HG02885 (cell line): ENCODE results near the gene CA6.
"Not testable (repeated sequence)": the region's sequence is repeated elsewhere in the genome, so short reads cannot be mapped to it uniquely, and the experiment has no call there.

Experiments used
- ATAC-seq: cut with Tn5 transposase; IDR thresholded peaks from one replicate; pipeline ENCODE4 v1.9.1; 2021; ENCODE audit warnings: mild to moderate bottlenecking; ENCODE audit not compliant: unreplicated experiment, poor library complexity

CA6 gene

DNA sequence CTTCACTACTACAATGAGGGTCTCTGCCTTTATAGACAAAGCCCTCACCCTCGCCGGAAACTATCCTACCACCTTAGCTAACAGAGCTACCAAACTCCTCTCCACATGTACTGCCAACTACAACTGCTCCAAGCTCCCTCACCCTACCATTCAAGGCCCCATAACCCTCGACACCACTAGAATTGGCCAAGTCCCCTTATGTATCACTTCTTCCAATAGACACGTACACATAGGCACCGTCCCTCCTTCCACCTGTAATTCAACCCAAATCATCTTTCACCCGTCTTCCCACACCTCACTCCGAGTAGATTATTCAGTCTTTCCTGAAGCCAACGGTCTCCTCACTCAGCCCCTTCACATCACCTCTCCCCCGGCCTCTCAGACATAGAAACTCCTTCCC lies 19.7 kb upstream of the CA6 start:
- no peak for ATAC-seq

DNA sequence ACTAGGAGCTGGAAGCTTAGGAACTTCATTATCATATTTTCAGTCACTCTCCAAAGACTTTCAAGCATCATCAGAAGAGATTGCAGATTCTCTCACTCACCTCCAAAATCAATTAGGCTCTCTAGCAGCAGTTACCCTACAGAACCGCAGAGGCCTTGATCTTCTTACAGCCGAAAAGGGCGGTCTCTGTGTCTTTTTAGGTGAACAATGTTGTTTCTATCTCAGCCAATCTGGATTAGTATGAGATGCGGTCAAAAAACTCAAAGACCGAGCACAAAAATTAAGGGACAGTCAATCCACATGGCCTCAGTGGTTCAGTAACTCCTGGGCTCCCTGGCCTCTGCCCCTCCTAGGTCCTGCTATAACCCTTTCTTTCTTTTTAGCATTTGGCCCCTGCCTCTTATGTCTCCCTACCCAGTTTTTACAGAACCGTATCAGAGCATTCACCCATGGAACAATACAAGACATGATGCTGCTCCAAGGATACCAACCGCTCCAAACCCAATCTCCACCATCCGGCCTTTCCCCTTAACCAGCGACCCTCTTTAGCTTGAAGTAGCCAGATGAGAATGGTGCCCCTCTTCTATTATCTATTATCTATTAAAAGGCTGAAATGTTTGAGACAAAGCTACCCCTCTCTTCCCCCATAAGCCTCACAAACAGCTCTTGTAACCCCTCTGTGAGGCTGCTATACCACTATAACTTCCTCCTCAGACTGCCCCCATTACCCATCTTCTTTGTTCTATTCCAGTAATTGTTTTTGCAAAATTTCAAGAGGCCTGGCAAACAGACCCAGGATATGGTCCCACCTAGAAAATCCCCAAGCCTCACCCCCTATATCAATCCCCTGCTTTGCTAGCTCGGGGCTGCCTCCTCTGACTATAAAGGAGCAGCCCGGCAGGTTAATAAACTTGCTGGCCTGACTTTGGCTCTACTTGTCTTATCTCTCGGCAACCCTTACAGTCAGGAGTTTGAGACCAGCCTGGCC lies 18.7 kb upstream of the CA6 start:
- no peak for ATAC-seq

DNA sequence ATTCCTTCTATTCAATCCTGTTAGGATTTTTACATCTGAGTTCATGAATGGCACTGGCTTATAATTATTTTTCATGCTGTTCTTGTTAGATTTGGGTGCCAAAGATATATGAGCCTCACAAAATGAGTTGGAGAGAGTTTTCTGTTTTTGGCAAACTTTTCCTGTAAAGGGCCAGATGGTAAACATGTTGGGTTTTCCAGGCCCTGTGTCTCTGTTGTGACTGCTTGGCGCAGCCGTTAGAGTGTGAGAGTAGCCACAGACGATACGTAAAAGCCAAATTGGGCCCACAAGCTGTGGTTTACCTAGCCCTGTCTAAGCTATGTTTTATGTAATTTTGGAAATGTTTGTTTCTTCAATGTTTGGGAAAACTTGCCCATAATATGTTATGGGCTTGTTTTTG lies 15.6 kb upstream of the CA6 start:
- no peak for ATAC-seq

DNA sequence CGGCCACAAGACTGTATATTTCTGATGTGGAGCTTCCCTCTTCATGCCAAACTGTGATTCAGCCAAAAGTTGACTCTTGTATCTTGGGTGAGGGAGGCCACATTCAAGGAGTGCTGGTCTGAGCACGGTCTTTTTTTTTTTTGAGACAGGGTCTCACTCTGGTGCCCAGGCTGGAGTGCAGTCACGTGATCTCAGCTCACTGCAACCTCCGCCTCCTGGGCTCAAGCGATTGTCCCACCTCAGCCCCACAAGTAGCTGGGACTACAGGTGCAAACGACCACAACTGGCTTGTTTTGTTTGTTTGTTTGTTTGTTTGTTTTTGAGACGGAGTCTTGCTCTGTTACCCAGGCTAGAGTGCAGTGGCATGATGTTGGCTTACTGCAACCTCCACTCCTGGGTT lies 8.6 kb upstream of the CA6 start:
- not testable (repeated sequence) for ATAC-seq

DNA sequence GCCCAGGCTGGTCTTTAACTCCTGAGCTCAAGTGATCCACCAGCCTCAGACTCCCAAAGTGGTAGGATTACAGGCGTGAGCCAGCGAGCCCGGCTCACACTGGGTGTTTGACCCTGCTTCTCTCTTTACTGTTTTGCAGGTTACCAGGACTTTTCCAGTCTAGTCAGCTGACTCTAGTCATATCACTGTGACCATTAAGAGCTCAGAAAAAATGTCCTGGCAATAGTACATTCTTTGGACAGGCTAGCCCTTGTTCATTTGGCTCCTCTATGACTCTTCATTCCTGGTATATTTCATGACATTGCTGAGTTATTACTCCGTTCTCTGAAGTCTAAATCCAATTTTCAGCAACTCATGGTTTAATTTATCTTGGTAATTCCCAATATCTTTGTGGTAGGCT lies 8.0 kb upstream of the CA6 start:
- no peak for ATAC-seq

DNA sequence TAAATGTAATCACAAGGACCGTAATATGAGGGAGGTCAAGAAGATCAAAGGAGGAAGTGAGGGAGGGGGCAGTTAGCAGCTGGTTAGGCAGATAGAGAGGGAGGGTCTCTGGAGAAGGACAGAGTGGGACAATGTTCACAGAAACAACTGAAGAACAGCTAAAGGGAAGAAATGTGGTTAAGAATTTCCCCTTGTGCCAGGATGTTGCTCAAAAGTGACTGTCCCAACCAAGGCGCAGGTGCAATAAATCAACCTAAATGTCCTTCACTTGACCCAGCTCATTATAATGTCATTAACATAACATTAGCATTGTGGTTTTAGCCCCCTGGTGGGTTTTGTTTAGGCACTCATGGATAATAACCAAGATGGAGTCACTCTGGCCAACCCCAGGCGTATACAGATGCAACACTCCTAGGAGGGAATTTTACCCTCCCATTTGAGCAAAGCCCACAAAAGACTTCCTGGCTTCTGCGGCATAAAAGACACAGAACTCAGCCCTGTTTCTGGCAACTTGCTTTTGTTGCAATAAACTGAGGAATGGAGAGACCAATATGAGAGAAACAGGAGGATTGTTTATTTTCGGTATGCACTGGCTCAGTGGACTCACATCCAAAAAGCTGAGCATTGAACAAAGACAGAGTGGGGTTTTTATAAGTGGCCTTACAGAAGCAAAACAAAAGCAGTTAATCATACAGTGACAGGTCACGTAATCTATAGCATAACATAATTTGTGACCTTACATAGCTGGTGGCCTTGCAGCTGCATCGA lies 7.3 kb upstream of the CA6 start:
- ATAC-seq: no peak

DNA sequence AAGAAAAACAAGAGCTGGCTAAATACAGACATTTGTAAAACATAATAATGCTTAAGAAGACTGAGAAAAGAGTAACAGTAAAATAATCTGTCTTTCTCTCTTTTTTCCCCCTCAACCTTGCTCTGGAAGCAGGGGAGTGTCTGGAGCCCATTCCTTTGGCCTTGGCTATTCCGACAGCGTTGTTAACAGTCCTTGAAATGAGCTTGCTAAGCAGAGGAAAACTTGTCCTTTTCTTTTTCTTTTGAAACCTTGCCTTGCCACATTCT lies 6.7 kb upstream of the CA6 start:
- ATAC-seq: no peak

DNA sequence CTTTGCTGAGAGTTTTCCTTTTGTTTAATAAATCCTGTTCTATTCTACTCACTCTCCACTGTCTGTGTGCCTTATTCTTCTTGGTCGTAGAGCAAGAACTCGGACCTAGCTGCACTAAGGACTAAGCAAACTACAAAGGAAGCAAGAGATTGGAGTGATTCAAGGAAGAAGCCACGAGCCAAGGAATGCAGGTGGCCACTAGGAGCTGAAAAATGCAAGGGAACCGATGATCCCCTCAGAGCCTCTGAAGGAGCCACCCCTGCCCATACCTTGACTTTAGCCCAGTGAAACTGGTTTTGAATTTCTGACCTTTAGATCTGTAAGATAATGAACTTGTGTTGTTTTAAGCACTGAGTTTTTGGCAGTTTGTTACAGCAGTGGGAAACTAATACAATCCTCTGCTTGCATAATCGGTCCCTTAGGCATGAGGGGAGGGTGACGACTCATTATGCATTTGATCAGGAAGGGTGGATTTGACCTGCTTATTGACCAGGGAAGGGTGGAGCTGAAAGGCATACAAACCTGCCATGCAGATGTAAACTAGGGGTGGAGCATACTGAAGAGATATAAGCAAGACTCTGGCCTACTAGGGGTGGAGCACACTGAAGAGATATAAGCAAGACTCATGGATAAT lies 6.2 kb upstream of the CA6 start:
- no peak for ATAC-seq

DNA sequence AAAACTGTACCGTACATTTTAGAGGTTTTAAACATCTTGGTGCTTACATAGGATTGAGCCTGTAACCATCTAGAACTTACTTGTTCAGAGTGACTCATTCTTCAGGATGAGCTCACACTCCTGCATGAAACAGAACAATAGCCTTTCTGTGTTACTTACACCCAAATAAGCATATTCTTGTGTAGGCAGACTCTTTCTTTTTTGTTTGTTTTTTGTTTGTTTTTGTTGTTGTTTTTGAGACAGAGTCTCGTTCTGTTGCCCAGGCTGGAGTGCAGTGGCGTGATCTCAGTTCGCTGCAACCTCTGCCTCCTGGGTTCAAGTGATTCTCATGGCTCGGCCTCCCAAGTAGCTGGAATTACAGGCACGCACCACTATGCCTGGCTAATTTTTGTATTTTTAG lies 3.8 kb upstream of the CA6 start:
- ATAC-seq: no peak

DNA sequence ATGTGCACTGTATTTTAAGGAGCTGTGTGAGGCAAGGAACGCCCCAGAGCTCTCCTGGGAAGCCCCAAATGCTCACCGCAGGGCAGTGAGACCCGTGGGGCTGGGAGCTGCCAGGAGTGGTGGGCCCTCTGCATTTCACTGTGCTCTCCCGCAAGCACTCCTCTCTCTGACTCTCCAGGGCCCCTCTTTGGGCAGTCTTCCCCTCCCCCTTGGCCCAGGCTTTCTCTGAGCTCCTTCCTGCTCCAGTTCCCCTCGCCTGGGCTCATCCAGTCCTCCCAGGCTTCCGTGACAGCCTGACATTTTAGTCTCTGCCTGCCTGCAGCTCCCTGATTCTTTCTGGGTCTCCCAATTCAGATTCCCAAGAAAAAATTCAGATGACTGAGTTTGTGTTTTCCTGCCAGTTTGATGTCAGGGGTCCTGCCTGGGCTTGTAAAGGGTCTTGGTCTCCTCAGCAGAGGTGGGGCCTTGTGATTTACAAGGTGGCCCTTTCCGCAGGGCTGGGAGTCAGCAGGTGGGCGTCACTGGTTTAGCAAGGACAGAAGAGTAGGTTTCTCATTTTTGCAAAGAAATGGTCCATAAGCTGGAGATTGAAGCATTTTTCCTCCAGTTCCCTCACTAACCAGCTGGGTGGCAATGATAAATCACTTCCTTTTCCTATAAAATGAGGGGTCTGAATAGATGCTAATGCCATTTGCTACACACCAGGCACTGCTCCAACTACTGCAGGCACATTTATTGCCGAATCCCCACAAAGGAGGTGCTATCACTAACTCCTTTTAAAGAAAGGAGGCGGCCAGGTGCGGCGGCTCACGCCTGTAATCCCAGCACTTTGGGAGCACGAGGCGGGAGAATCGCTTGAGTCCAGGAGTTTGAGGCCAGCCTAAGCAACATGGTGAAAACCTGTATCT lies 1.9 kb upstream of the CA6 start:
- ATAC-seq: no peak

DNA sequence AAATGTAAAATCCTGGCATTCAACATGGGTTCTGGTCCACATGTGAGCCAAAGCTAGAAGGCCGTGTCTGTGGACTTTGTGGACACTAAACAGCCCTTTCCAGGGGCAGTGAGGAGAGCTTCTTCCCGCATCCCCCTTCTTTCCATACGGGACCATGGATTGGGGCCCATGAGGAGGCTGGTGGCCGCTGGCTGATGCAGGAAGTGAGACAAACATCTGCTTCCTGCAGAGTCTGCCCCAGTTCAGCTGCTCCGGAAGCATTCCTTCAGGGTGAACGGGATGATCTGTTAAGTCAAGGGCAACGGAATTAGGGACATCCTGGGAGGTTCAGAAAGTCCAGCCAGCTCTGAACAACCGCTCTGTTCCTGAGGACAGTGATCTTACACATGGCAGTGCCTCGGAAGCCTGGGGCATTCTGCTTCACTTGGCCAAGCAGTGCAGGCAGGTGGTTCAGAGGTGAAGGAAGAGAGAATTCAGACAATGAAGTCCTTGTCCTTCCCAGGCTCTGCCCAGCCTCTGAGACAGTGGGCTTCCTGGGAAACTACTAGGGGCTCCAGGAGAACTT lies 1.5 kb downstream of the CA6 start:
- ATAC-seq: no peak

DNA sequence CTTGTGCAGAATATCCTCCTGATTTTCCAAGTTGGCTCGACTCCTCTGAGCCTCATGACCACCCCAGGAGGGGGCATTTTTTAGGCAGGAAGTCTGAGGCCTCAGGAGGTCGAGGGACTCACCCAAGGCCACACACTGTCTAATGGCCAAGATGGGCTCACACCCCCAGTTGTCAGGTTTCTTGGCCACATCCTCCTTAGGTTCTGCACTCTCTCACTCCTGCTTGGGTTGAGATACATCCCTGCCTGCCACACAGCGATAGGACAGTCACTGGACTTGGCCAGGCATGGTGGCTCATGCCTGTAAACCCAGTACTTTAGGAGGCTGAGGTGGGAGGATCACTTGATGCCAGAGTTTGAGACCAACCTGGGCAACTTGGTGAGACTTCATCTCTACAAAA lies 4.6 kb downstream of the CA6 start:
- ATAC-seq: no peak

DNA sequence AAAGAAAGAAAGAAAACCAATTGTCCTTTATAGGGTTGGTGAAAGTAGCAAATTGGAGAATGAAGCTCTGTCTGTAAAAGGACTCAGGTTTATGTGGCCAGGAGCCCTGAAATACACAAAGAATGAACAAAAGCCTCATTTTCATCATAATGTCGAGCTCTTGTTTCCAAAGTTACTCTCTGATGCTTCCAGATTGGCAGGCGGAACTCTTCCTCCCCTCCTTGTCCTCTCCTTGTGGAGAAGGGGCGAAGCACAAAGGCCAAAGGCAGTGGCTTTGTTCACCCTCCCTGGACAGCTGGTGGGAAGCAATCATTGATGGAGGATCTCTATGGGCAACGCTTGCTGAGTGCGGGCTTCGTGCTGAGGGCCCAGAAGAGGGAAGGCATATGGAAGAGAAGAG lies 5.6 kb downstream of the CA6 start:
- no peak for ATAC-seq

DNA sequence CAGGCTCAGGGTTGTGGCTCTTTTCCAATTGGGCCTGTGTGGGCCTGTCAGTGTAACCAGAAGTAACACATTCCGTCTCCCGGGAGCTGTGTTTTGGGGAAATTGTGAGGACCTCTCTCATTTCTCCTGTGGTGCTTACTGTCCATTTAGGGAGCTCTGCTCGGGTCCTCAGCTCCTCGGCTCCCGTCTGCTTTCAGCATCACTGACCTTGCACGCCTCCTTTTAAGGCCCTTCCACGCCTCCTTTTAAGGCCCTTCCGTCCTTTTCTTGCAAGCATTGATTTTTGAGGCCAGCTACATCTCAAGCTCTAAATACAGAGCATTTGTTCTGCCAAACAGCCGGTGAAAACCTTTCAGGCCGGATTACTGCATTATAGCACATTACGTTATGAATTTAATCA lies 9.7 kb downstream of the CA6 start:
- no peak for ATAC-seq

DNA sequence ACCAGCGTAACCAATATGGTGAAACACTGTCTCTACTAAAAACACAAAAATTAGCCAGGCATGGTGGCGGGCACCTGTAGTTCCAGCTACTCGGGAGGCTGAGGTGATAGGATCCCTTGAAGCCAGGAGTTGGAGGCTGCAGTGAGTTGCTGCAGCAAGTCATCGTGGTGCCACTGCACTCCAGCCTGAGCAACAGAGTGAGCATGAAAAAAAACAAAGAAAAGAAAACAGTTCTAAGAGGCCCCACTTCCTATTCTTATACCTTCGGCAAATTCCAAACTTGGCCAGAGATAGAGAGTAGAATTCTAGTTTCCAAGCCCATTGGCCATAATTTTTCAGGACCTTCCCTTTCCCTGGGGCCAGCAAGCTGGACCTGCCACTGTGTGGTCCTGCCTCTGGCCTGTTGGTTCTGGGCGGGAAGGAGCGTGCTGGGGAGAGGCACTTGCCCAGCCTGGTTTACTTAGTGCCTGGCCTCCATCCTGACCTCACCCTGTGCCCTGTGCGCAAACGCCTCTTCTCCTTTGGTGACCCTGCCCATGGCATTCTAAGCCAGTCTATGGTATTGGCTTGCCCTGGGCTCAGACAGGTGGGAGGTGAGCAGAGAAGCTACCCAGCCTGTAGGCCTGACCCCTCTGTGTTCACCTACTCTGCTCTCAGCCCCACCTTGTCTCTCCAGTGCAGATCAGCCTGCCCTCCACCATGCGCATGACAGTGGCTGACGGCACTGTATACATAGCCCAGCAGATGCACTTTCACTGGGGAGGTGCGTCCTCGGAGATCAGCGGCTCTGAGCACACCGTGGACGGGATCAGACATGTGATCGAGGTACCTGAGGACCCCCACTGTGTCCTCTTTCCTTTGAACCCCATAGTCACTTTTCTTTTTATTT lies 11.0 kb downstream of the CA6 start:
- ATAC-seq: no peak

DNA sequence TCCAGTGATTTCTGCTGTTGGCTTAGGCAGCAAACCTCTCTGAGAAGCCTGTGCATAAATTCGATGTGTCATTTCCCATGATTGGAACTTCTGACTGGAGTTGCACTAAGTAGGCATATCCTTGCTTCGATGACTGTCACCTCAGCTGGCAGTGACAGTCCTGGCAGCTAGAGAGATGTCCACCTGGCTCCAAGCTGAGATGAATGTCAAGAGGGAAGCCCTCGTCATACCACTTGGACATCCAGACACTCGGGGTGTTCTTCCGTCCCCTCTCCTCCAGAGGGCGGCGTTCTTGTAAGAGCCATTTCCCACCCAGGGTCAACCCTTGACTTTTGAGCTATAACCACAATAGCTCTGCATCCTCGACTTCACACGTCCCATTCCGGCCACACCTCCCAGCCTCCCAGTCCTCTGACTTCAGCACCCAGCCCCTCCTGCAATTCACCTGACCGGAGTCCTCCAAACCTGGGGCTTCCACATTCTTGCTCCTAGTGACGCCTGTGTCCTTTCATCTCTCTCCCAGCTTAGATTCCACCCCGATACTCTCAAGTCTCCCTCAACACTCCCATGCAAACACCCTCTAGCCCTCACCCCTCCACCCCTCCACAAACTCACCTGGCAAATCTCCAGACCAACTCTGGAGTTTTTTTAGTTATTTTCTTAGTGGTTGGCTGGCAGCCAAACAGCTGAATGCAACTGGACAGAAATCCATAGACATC lies 17.3 kb downstream of the CA6 start:
- ATAC-seq: no peak

DNA sequence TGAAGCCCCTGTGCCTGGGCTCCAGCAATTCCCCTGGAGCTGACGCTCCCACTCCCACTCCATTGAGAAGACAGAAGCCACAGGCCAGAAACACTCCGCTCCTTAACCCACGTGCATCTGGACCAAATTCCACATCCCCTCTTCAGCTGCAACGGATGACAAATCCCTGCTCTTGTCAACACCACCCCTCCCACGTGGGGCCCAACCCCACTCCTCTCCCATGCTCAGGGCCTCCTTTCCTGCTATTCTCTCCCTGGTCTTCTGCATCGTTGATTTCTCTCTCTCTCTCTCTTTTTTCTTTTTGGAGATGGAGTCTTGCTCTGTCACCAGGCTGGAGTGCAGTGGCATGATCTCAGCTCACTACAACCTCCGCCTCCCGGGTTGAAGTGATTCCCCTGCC lies 18.3 kb downstream of the CA6 start:
- ATAC-seq: no peak

DNA sequence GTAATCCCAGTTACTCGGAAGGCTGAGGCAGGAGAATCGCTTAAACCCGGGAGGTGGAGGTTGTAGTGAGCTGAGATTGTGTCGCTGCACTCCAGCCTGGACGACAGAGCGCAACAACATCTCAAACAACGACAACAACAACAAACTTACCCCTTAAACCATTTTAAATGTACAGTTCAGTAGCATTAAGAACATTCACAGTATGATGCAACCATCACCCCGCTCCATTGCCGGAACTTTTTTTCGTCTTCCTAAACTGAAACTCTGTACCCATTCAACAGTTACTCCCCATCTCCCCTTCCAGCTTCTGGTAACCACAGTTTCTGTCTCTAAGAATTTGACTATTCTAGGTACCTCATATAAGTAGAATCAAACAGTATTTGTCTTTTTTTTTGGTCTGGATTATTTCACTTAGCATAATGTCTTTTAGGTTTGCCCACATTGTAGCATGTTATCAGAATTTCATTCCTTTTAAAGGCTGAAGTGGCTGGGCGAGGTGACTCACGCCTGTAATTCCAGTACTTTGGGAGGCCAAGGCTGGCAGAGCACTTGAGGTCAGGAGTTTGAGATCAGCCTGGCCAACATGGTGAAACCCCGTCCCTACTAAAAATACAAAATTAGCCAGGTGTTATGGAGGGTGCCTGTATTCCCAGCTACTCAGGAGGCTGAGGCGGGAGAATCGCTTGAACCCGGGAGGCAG lies 19.6 kb downstream of the CA6 start:
- no peak for ATAC-seq
